PC-9 (cell line): Measurements from ENCODE around the gene CBX1.

Source experiments
- EZH2 ChIP-seq: fragments of 200-600 bp; sonication (generic); IDR thresholded peaks from 2 replicates; pipeline ENCODE4 v1.8.0; 2017; ENCODE audit warnings: antibody characterized with exemption, low read depth
- TF ChIP-seq, protein P1 (sequence below): fragments of 200-600 bp; sonication (generic); conservative IDR thresholded peaks from 2 replicates; pipeline ENCODE4 v1.6.1; 2017; ENCODE audit warnings: mixed run types, antibody characterized with exemption, mild to moderate bottlenecking, moderate library complexity

- TF ChIP-seq, protein P1, sequence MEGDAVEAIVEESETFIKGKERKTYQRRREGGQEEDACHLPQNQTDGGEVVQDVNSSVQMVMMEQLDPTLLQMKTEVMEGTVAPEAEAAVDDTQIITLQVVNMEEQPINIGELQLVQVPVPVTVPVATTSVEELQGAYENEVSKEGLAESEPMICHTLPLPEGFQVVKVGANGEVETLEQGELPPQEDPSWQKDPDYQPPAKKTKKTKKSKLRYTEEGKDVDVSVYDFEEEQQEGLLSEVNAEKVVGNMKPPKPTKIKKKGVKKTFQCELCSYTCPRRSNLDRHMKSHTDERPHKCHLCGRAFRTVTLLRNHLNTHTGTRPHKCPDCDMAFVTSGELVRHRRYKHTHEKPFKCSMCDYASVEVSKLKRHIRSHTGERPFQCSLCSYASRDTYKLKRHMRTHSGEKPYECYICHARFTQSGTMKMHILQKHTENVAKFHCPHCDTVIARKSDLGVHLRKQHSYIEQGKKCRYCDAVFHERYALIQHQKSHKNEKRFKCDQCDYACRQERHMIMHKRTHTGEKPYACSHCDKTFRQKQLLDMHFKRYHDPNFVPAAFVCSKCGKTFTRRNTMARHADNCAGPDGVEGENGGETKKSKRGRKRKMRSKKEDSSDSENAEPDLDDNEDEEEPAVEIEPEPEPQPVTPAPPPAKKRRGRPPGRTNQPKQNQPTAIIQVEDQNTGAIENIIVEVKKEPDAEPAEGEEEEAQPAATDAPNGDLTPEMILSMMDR: peak; percentile 87
- TF ChIP-seq EZH2: no peak
These were observed 76.0 kb downstream of the CBX1 start for GRCh38 chr17:48025040-48025903.
